ENCODE measurements around the gene TMEM191B. TPM values are rescaled to one million over a fixed set of nuclear protein-coding genes. Genes with fewer than 3 reads are reported as not detected.
"Not testable (repeated sequence)": the region's sequence is repeated elsewhere in the genome, so short reads cannot be mapped to it uniquely, and the experiment has no call there.

Gene TMEM191B
- total RNA-seq, 1 experiment from 2014 or later: 3.8 TPM

DNA sequence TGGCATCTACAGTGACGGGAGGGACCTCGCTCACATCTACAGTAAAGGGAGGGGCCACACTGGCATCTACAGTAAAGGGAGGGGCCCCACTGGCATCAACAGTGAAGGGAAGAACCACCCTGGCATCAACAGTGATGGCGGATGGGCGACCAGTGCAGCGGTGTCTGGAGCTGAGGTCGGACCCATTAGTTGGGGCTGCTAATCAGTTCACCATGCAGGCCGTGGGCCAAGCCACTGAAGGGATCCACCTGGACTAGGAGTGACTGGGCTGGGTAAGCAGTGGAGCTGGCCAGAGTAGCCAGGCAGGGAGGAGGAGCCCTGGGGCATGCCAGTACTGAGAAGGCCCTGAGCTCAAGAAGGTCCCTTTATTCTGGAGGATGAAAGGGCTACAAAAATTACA, 23.4 kb downstream of the TMEM191B start:
- not testable (repeated sequence) for H3K9ac ChIP-seq (ENCODE audit: low read length); H3K4me2 ChIP-seq (ENCODE audit: low read depth, low read length, poor library complexity, severe bottlenecking); H2AFZ ChIP-seq (ENCODE audit: low read length); H3K79me2 ChIP-seq (ENCODE audit: low read length); DNase-seq; H4K20me1 ChIP-seq (ENCODE audit: insufficient read depth, low read depth, low read length); H3K9me2 ChIP-seq (replicated peaks; ENCODE audit: insufficient read depth, low read length); H3K27ac ChIP-seq (ENCODE audit: low read length); H3K27me3 ChIP-seq (ENCODE audit: low read length); H3K9me3 ChIP-seq (ENCODE audit: low read length); H3K4me3 ChIP-seq (ENCODE audit: low read length); H3K36me3 ChIP-seq (ENCODE audit: insufficient read depth, low read length); H3K4me1 ChIP-seq (ENCODE audit: low read length)

DNA sequence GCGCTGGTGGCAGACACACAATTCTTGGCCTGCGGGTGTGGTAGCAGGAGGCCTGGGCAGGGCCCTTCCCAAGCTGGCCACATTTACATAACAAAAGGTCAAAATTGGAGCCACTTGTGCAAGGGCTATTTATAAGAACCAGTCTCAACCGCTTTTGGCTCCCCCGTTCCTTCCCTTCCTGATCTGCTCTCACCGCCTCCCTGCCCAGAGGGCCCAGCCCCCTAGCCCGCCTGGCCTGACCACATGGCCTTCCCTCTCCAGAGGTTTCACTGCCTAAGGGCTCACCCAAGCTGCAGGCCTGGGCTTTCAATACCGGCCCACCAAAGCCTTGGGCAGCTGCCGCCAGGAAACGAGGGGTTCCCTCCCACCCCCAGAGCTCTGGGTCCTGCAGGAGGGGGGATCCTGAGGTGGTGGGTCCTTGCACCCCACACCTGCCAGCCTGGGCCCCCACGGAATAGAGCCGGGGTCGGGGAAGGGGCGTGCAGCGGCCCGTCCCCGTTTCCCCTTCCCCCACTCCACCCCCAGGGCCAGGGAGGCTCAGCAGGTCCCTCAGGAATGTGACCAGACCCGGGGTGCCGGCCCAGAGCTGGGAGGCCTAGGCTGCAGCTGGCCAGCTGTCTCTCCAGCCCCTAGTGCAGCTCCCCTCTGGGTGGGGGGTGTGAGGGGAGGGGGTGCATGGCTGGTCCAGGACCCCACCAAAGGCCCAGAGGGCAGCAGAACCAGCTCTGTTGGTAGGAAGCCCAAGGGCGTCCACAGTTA, 25.4 kb downstream of the TMEM191B start:
- not testable (repeated sequence) for DNase-seq; H3K9me2 ChIP-seq (replicated peaks; ENCODE audit: insufficient read depth, low read length); H3K4me3 ChIP-seq (ENCODE audit: low read length); H3K79me2 ChIP-seq (ENCODE audit: low read length); H4K20me1 ChIP-seq (ENCODE audit: insufficient read depth, low read depth, low read length); H2AFZ ChIP-seq (ENCODE audit: low read length); H3K9me3 ChIP-seq (ENCODE audit: low read length); H3K27me3 ChIP-seq (ENCODE audit: low read length); H3K27ac ChIP-seq (ENCODE audit: low read length); H3K9ac ChIP-seq (ENCODE audit: low read length); H3K36me3 ChIP-seq (ENCODE audit: insufficient read depth, low read length); H3K4me2 ChIP-seq (ENCODE audit: low read depth, low read length, poor library complexity, severe bottlenecking); H3K4me1 ChIP-seq (ENCODE audit: low read length)

DNA sequence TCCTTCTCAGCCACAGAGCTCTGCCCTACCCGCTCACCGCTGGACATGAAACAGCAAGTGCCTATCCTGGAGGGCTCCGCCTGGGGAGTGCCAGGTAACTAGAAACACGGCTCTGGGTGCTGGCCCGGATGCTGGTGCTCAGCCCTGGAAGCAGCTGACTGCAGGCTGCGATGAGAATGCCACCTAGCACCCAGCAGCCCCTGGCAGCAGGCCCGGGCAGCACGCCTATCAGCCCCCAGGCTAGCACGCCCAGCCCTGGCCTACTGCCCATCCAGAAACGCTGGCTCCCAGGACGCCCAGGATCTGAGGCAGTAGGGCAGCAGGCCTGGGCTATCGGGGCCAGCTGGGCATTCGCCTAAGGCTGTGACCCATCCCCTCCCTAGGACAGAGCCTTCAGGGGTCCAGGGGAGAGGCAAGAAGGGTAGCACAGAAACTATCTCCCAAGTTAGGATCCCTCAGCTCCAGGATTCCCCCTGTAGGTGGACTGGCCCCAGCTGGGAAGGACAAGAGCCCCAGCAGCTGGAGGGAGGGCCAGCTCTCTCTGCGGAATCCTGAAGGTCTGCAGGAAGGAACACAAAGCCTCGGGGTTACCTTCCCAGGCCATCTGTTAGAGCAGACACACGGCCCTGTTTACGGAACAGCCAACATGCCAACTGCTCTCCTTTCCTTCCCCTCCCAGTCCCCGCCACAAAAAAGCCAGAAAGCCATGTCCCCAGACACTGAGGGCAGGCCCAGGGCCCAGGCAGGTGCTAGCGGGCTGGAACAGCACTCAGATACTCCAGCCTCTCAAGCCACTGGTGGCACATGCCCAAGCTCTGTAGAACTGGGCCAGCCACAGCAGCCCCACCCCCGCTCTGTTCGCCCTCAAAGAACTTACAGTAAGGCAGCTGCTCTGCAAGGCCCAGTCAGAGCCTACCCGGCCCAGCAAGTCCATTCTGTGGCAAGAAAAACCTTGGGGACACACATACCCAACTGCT, 27.0 kb downstream of the TMEM191B start:
- H3K9me3 ChIP-seq (ENCODE audit: low read length); H3K79me2 ChIP-seq (ENCODE audit: low read length); H3K4me2 ChIP-seq (ENCODE audit: low read depth, low read length, poor library complexity, severe bottlenecking); H3K27me3 ChIP-seq (ENCODE audit: low read length); H3K9me2 ChIP-seq (replicated peaks; ENCODE audit: insufficient read depth, low read length); DNase-seq; H3K9ac ChIP-seq (ENCODE audit: low read length); H3K4me3 ChIP-seq (ENCODE audit: low read length); H3K27ac ChIP-seq (ENCODE audit: low read length); H4K20me1 ChIP-seq (ENCODE audit: insufficient read depth, low read depth, low read length); H3K4me1 ChIP-seq (ENCODE audit: low read length); H2AFZ ChIP-seq (ENCODE audit: low read length); H3K36me3 ChIP-seq (ENCODE audit: insufficient read depth, low read length): not testable (repeated sequence)

DNA sequence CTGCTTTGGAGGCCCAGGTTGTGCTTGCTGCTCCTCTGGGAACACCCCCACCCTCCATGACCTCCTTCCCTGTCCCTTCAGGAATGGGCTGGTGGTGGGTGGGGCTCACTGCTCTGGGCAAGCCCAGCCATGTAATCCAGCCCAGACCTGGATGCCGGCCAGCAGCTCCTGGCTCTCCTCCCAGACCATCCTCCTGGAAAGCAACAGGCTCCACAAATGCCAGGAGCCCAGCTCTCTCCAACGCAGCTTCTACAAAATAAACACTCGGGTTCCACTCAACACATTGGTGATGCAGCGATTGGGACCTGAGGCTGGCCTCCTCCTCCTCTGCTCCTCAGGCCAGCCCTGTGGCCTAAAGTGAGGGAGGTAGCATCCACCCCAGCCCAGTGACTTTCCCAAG, 30.9 kb downstream of the TMEM191B start:
- H3K9me2 ChIP-seq (replicated peaks; ENCODE audit: insufficient read depth, low read length); H3K27ac ChIP-seq (ENCODE audit: low read length); H3K36me3 ChIP-seq (ENCODE audit: insufficient read depth, low read length); H3K9ac ChIP-seq (ENCODE audit: low read length); H3K79me2 ChIP-seq (ENCODE audit: low read length); H3K4me3 ChIP-seq (ENCODE audit: low read length); H2AFZ ChIP-seq (ENCODE audit: low read length); H3K4me1 ChIP-seq (ENCODE audit: low read length); H3K9me3 ChIP-seq (ENCODE audit: low read length); H3K4me2 ChIP-seq (ENCODE audit: low read depth, low read length, poor library complexity, severe bottlenecking); H4K20me1 ChIP-seq (ENCODE audit: insufficient read depth, low read depth, low read length); DNase-seq; H3K27me3 ChIP-seq (ENCODE audit: low read length): not testable (repeated sequence)

DNA sequence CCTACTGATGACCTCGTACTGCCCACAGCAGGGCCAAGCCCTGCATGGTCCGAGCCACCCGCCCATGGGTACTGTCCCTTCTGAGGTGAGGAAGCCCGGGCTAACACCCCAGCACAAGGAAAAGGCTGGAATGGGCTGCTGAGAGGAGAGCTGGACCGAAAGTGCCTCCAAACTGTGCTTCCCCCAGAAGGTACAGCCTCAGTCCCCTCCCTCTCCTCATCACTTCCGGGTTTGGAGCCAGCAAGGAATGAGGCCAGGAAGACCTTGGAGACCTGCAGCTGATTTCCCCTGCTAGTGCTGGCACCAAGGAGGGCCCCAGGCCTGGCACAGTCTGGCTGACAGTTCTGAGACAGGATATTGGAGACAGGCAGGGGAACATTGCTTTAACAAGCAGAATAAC, 31.3 kb downstream of the TMEM191B start:
- not testable (repeated sequence) for H3K4me1 ChIP-seq (ENCODE audit: low read length); H3K36me3 ChIP-seq (ENCODE audit: insufficient read depth, low read length); H3K9me3 ChIP-seq (ENCODE audit: low read length); H3K9ac ChIP-seq (ENCODE audit: low read length); DNase-seq; H3K9me2 ChIP-seq (replicated peaks; ENCODE audit: insufficient read depth, low read length); H2AFZ ChIP-seq (ENCODE audit: low read length); H4K20me1 ChIP-seq (ENCODE audit: insufficient read depth, low read depth, low read length); H3K27ac ChIP-seq (ENCODE audit: low read length); H3K4me3 ChIP-seq (ENCODE audit: low read length); H3K27me3 ChIP-seq (ENCODE audit: low read length); H3K4me2 ChIP-seq (ENCODE audit: low read depth, low read length, poor library complexity, severe bottlenecking); H3K79me2 ChIP-seq (ENCODE audit: low read length)

DNA sequence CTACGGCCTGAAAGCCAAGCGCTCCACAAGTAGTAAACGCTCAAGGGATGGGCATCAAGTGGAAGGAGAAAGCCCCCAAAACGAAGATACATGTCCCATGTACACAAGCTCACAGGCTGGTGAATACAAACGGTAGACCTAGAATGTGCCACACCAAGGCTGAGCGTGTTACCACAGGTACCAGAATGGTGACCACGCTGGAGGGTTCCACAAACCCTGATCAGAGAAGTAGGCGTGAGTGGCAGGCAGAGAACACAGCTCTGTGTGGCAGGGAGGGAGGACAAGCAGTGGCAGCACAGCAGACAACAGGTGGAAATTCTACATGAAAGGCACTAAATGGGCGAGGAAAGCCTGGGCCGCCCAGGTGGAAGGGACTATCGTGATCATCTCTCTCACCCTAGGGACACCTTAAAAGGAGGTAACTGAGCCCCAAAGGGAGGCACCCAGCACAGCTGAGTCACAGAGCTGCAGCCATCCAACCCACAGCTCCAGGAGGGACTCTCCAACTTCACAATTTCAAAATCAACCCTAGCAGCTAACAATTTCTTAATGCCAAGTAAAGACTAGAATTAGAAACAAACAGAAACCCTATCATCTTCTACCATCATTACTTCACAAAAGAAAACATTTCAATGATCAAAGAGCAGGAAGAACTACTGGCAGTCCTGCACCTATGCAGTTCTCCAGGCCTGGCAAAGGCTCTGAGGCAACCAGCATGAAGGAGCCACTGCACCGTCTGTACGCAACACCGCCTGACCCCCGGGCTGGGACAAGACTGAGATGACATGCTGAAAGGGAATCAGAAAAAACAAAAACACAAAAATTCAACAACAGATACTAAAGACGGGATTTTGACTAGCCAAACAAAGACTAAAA, 32.7 kb downstream of the TMEM191B start:
- H3K27me3 ChIP-seq (ENCODE audit: low read length); H2AFZ ChIP-seq (ENCODE audit: low read length); DNase-seq; H3K79me2 ChIP-seq (ENCODE audit: low read length); H3K27ac ChIP-seq (ENCODE audit: low read length); H3K9ac ChIP-seq (ENCODE audit: low read length); H3K4me1 ChIP-seq (ENCODE audit: low read length); H3K4me3 ChIP-seq (ENCODE audit: low read length); H3K36me3 ChIP-seq (ENCODE audit: insufficient read depth, low read length); H3K4me2 ChIP-seq (ENCODE audit: low read depth, low read length, poor library complexity, severe bottlenecking); H3K9me2 ChIP-seq (replicated peaks; ENCODE audit: insufficient read depth, low read length); H4K20me1 ChIP-seq (ENCODE audit: insufficient read depth, low read depth, low read length); H3K9me3 ChIP-seq (ENCODE audit: low read length): not testable (repeated sequence)

DNA sequence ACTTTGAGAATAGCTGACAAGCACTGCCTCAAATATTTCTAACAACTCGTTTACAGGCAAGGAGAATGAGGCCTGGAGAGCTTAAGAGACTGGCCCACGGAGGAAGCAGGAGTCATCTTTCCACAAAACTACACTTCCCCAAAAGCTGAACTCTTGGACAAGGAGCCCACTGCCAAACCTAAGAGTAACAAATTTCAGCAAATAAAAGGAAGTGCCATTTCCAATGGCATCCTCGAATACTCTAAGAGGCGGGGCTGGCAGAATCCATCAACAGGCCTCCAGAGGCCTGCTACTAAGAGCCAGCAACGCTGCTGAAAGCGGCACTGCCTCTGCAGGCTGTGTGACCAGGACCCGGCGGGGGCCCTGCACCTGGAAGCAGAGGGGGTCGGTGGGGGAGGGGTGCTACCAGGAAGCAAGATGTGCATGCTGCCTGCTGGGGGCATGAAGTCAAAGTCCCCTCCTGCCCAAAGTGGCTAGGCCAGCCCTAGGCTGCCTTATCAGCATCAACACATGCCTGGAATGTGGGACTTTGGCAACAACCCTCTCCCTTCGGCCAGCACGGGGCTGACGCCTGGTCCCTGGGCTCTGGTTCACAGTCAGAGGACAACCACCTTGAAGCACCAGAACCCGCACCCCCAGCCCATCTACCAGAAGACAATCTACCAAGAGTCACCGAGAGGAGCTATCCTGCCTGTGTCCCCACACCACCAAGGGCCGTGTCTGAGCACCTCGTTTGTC, 43.1 kb downstream of the TMEM191B start:
- H3K9me3 ChIP-seq (ENCODE audit: low read length); H4K20me1 ChIP-seq (ENCODE audit: insufficient read depth, low read depth, low read length); H3K9me2 ChIP-seq (replicated peaks; ENCODE audit: insufficient read depth, low read length); H3K27ac ChIP-seq (ENCODE audit: low read length); H3K27me3 ChIP-seq (ENCODE audit: low read length); H3K79me2 ChIP-seq (ENCODE audit: low read length); H3K4me2 ChIP-seq (ENCODE audit: low read depth, low read length, poor library complexity, severe bottlenecking); DNase-seq; H3K4me3 ChIP-seq (ENCODE audit: low read length); H3K9ac ChIP-seq (ENCODE audit: low read length); H3K4me1 ChIP-seq (ENCODE audit: low read length); H2AFZ ChIP-seq (ENCODE audit: low read length); H3K36me3 ChIP-seq (ENCODE audit: insufficient read depth, low read length): not testable (repeated sequence)

Data from Karpas-422 (cell line).